H1 (cell line): ENCODE results near the gene SPRED1. TPM values are rescaled to one million over a fixed set of nuclear protein-coding genes. Genes with fewer than 3 reads are reported as not detected.

ENCODE experiments used
- CTCF ChIA-PET: fragments of 300-600 bp; sonication (Branson Sonifier 250); formaldehyde crosslinking; loops from one replicate; lab custom pipeline; 2021; ENCODE audit not compliant: partially characterized antibody; lab: Charles Lee
- POLR2A ChIA-PET: fragments of 300-600 bp; sonication (Branson Sonifier 250); formaldehyde crosslinking; loops from one replicate; lab custom pipeline; 2021; ENCODE audit warnings: inconsistent platforms; ENCODE audit not compliant: partially characterized antibody; lab: Charles Lee
- DNase-seq, 2 experiments: peaks; one replicate each; pipeline versions ENCODE4 v3.0.0 to v3.0.0-alpha.2; 2010 to 2022; ENCODE audit warnings: low spot score in 2 of 2, low read depth in 1 of 2, mixed read lengths in 1 of 2
- FAIRE-seq: peaks from 2 replicates; lab custom pipeline; 2011; peaks lifted over from hg19 to GRCh38; lab: Jason Lieb, UNC
- H2AFZ ChIP-seq: 2 replicates; pipeline ENCODE4 v1.8.1; 2012; ENCODE audit warnings: low read length, inconsistent platforms
- H2AK5ac ChIP-seq: 2 replicates; pipeline ENCODE4 v1.6.1; 2013; ENCODE audit warnings: low read depth, low read length
- H2BK120ac ChIP-seq: replicated peaks from 2 replicates; pipeline ENCODE3; 2013; ENCODE audit warnings: low read depth, low read length, inconsistent platforms
- H2BK12ac ChIP-seq: 2 replicates; pipeline ENCODE4 v1.6.1; 2013; ENCODE audit warnings: low read depth, low read length
- H2BK15ac ChIP-seq: 2 replicates; pipeline ENCODE4 v1.6.1; 2013; ENCODE audit warnings: low read length
- H2BK20ac ChIP-seq: 2 replicates; pipeline ENCODE4 v1.6.1; 2013; ENCODE audit warnings: low read length
- H2BK5ac ChIP-seq: 2 replicates; pipeline ENCODE4 v1.6.1; 2013; ENCODE audit warnings: low read depth, low read length
- H3K14ac ChIP-seq: 2 replicates; pipeline ENCODE4 v1.6.1; 2013; ENCODE audit warnings: inconsistent platforms; ENCODE audit not compliant: insufficient read length
- H3K18ac ChIP-seq: 2 replicates; pipeline ENCODE4 v1.6.1; 2013; ENCODE audit warnings: low read length; ENCODE audit errors: extremely low read depth
- H3K23ac ChIP-seq: 2 replicates; pipeline ENCODE4 v1.6.1; 2013; ENCODE audit warnings: inconsistent platforms; ENCODE audit not compliant: insufficient read length
- H3K23me2 ChIP-seq: 2 replicates; pipeline ENCODE4 v1.6.1; 2013; ENCODE audit warnings: low read depth, low read length
- H3K27ac ChIP-seq: 2 replicates; pipeline ENCODE4 v1.6.1; 2011; ENCODE audit warnings: low read depth, low read length, inconsistent platforms
- H3K27me3 ChIP-seq, 4 experiments: replicated peaks in 1 of 4; 1 replicate in 1 of 4; 2 replicates in 3 of 4; pipeline versions ENCODE4 v1.6.1 to v1.8.1; 2011 to 2013; ENCODE audit warnings: low read length in 3 of 4, mild to moderate bottlenecking in 3 of 4, inconsistent platforms in 2 of 4, mixed read lengths in 2 of 4, moderate library complexity in 1 of 4; ENCODE audit not compliant: control insufficient read depth in 3 of 4, insufficient read depth in 3 of 4; ENCODE audit errors: extremely low read depth in 1 of 4
- H3K36me3 ChIP-seq, 4 experiments: 2 replicates each; pipeline versions ENCODE4 v1.6.1 to v1.8.1; 2011 to 2013; ENCODE audit warnings: mild to moderate bottlenecking in 4 of 4, low read length in 3 of 4, moderate library complexity in 2 of 4, control low read depth in 1 of 4, inconsistent platforms in 1 of 4; ENCODE audit not compliant: insufficient read depth in 4 of 4, control insufficient read depth in 2 of 4
- H3K4ac ChIP-seq: replicated peaks from 2 replicates; pipeline ENCODE3; 2013; ENCODE audit warnings: low read length, low read depth, mixed read lengths, inconsistent platforms; ENCODE audit not compliant: insufficient read length
- H3K4me1 ChIP-seq, 4 experiments: replicated peaks in 1 of 4; 1 replicate in 1 of 4; 2 replicates in 3 of 4; pipeline versions ENCODE4 v1.6.1 to v1.8.1; 2011 to 2013; ENCODE audit warnings: low read length in 3 of 4, inconsistent platforms in 2 of 4, mixed read lengths in 1 of 4; ENCODE audit not compliant: insufficient read depth in 4 of 4, control insufficient read depth in 3 of 4
- H3K4me2 ChIP-seq, 2 experiments: 2 replicates each; pipeline versions ENCODE4 v1.6.1 to v1.8.1; 2011 to 2013; ENCODE audit warnings: low read depth in 2 of 2, low read length in 2 of 2, control low read depth in 1 of 2, inconsistent platforms in 1 of 2, mild to moderate bottlenecking in 1 of 2; ENCODE audit not compliant: insufficient read depth in 1 of 2
- H3K4me3 ChIP-seq, 4 experiments: fragments of 200-600, 300-600 bp in 1 of 4; sonication (generic), shearing (Covaris generic), sonication (Bioruptor Twin) in 1 of 4; 2 replicates each; pipeline versions ENCODE4 v1.5.1 to v1.8.1; 2011 to 2016; ENCODE audit warnings: low read length in 4 of 4, low read depth in 3 of 4, control low read depth in 2 of 4, inconsistent platforms in 2 of 4, mild to moderate bottlenecking in 2 of 4, mixed read lengths in 1 of 4, moderate library complexity in 1 of 4; ENCODE audit not compliant: insufficient read depth in 2 of 4; ENCODE audit errors: extremely low read depth in 1 of 4
- H3K56ac ChIP-seq: replicated peaks from 2 replicates; pipeline ENCODE3; 2013; ENCODE audit warnings: low read depth, mild to moderate bottlenecking, mixed read lengths, low read length, inconsistent platforms; ENCODE audit not compliant: insufficient read length
- H3K79me1 ChIP-seq: 2 replicates; pipeline ENCODE4 v1.6.1; 2013; ENCODE audit warnings: low read depth, low read length, control low read depth
- H3K79me2 ChIP-seq, 2 experiments: 2 replicates each; pipeline versions ENCODE4 v1.6.1 to v1.8.1; 2012 to 2013; ENCODE audit warnings: low read length in 2 of 2, mild to moderate bottlenecking in 2 of 2, inconsistent platforms in 1 of 2; ENCODE audit not compliant: insufficient read depth in 2 of 2, control insufficient read depth in 1 of 2
- H3K9ac ChIP-seq, 4 experiments: replicated peaks in 1 of 4; 1 replicate in 1 of 4; 2 replicates in 3 of 4; pipeline versions ENCODE4 v1.6.1 to v1.8.1; 2011 to 2013; ENCODE audit warnings: low read depth in 3 of 4, low read length in 3 of 4, control low read depth in 2 of 4, mild to moderate bottlenecking in 2 of 4, moderate library complexity in 2 of 4, inconsistent platforms in 1 of 4; ENCODE audit errors: extremely low read depth in 1 of 4
- H3K9me3 ChIP-seq, 2 experiments: 2 replicates each; pipeline versions ENCODE4 v1.6.1 to v1.8.1; 2012 to 2013; ENCODE audit warnings: mild to moderate bottlenecking in 2 of 2, moderate library complexity in 2 of 2, control low read depth in 1 of 2, inconsistent platforms in 1 of 2, low read depth in 1 of 2, low read length in 1 of 2, mixed read lengths in 1 of 2; ENCODE audit not compliant: insufficient read depth in 2 of 2
- H4K20me1 ChIP-seq, 2 experiments: replicated peaks in 1 of 2; 2 replicates each; pipeline versions ENCODE3 to v1.8.1; 2011 to 2013; ENCODE audit warnings: inconsistent platforms in 2 of 2, low read length in 2 of 2, mild to moderate bottlenecking in 1 of 2; ENCODE audit not compliant: insufficient read depth in 2 of 2, control insufficient read depth in 1 of 2
- H4K5ac ChIP-seq: 2 replicates; pipeline ENCODE4 v1.6.1; 2013; ENCODE audit warnings: low read length, low read depth, mixed read lengths, inconsistent platforms; ENCODE audit not compliant: insufficient read length
- H4K8ac ChIP-seq: 2 replicates; pipeline ENCODE4 v1.8.0; 2013; ENCODE audit warnings: mild to moderate bottlenecking, moderate library complexity, low read length, inconsistent platforms; ENCODE audit not compliant: insufficient read depth; ENCODE audit errors: extremely low read depth
- H4K91ac ChIP-seq: replicated peaks from 2 replicates; pipeline ENCODE3; 2013; ENCODE audit warnings: low read length, mixed read lengths, inconsistent platforms; ENCODE audit not compliant: insufficient read length
- ATF3 ChIP-seq: IDR thresholded peaks from 2 replicates; pipeline ENCODE4 v1.6.1; 2011; ENCODE audit warnings: low read depth, mild to moderate bottlenecking, low read length; ENCODE audit not compliant: insufficient read depth
- BACH1 ChIP-seq: IDR thresholded peaks from 2 replicates; pipeline ENCODE4 v1.6.1; 2012; ENCODE audit warnings: low read length, improper control_type of control experiment
- EP300 ChIP-seq, 2 experiments: IDR thresholded peaks; 1 replicate in 1 of 2; 2 replicates in 1 of 2; pipeline ENCODE4 v1.6.1; 2011 to 2012; ENCODE audit warnings: low read depth in 2 of 2, low read length in 2 of 2, mild to moderate bottlenecking in 2 of 2, borderline replicate concordance in 1 of 2, inconsistent platforms in 1 of 2, moderate library complexity in 1 of 2
- GTF2F1 ChIP-seq: IDR thresholded peaks from 2 replicates; pipeline ENCODE4 v1.6.1; 2012; ENCODE audit warnings: low read depth, low read length, improper control_type of control experiment, borderline replicate concordance
- HDAC2 ChIP-seq, 2 experiments: fragments of 300-600 bp in 1 of 2; sonication (generic) in 1 of 2; IDR thresholded peaks; 2 replicates each; pipeline ENCODE4 v1.6.1; 2011 to 2012; ENCODE audit warnings: low read depth in 2 of 2, low read length in 2 of 2, mild to moderate bottlenecking in 2 of 2, moderate library complexity in 2 of 2, borderline replicate concordance in 1 of 2, inconsistent platforms in 1 of 2
- KDM1A ChIP-seq: fragments of 200-600, 300-600 bp; sonication (generic); IDR thresholded peaks from 2 replicates; pipeline ENCODE4 v1.7.1; 2016; ENCODE audit warnings: mild to moderate bottlenecking, low read length, borderline replicate concordance
- KDM5A ChIP-seq: fragments of 200-600 bp; IDR thresholded peaks from 2 replicates; pipeline ENCODE4 v1.7.1; 2012; ENCODE audit warnings: mild to moderate bottlenecking, low read length, inconsistent platforms, mixed read lengths
- MAX ChIP-seq: IDR thresholded peaks from 2 replicates; pipeline ENCODE4 v1.6.1; 2012; ENCODE audit warnings: inconsistent platforms
- RBBP5 ChIP-seq: IDR thresholded peaks from 2 replicates; pipeline ENCODE4 v1.7.1; 2012; ENCODE audit warnings: low read depth, mild to moderate bottlenecking, inconsistent platforms, low read length, moderate library complexity, borderline replicate concordance
- SP4 ChIP-seq: IDR thresholded peaks from 2 replicates; pipeline ENCODE4 v1.6.1; 2012; ENCODE audit warnings: low read length, inconsistent platforms
- SRF ChIP-seq: IDR thresholded peaks from 2 replicates; pipeline ENCODE4 v1.6.1; 2011; ENCODE audit warnings: mild to moderate bottlenecking, low read depth, low read length, moderate library complexity
- TCF12 ChIP-seq: IDR thresholded peaks from 2 replicates; pipeline ENCODE4 v1.6.1; 2011; ENCODE audit warnings: low read depth, mild to moderate bottlenecking, low read length
- WGBS, 2 experiments: shearing (Covaris generic) in 1 of 2; methylation state at CpG; one replicate each; pipeline versions ENCODE4 v1.1.6 to v1.1.7; 2013 to 2015; ENCODE audit warnings: low lambda C conversion rate in 2 of 2, mixed read lengths in 2 of 2, inconsistent platforms in 1 of 2, low coverage in 1 of 2, missing lambda C conversion rate in 1 of 2; ENCODE audit not compliant: insufficient replicate concordance in 2 of 2, insufficient coverage in 1 of 2, insufficient read length in 1 of 2; ENCODE audit errors: extremely low coverage in 1 of 2, missing lambda C conversion rate in 1 of 2; 5-methylcytosine and 5-hydroxymethylcytosine counted together
- polyA plus RNA-seq, 7 experiments: library from polyadenylated mRNA; depleted of rRNA in 3 of 7; stranded (reverse) in 5 of 7; unstranded in 2 of 7; fragments of >200 nt in 5 of 7; fragments of 200-250 nt in 2 of 7; gene quantifications; 1 replicate in 5 of 7; 2 replicates in 1 of 7; 4 replicates in 1 of 7; pipeline versions ENCODE4 v1.2.1 to v1.2.3, GENCODE V29; 2011 to 2013; ENCODE audit warnings: missing spikeins in 2 of 7, mixed read lengths in 2 of 7
- total RNA-seq: library from RNA; stranded (reverse); fragmentation: NEBNext Ultra II Directional; extraction: Animal tissue kit (Norgen Biotek cat#: 25700); gene quantifications from 2 replicates; pipeline ENCODE4 v1.2.1, GENCODE V29; 2021

SPRED1 gene
- total and polyA plus RNA-seq, 2 of the 8 experiments (the other 6 are each of a cell fraction or from before 2014, with no cell fraction given): 5.5 to 30.3 TPM

- DNase-seq: no peak
- CTCF ChIA-PET: interaction anchor here (1.3 kb wide), 1 partner anchor 219 kb away, joined by 3 read pairs; no protein-coding TSS in a partner anchor
- WGBS, 2 experiments: 96% methylated on average over 2 of the region's 2 CpGs; no CpG with 5 or more reads in 1 of the 2 experiments
- Histone ChIP-seq H2BK12ac (no peak overlapping the region), H3K23me2 (no peaks in the 10 kb centered on the region), H2AFZ (no peak overlapping the region), H4K20me1 (no peaks in the 10 kb centered on the region), H4K91ac (no peak overlapping the region), H3K18ac (no peak overlapping the region), H3K9me3 (no peaks in the 10 kb centered on the region), H2AK5ac (no peak overlapping the region), H4K5ac (no peak overlapping the region), H2BK15ac (no peak overlapping the region), H3K14ac (no peak overlapping the region), H3K4ac (no peak overlapping the region), H3K9ac (no peak overlapping the region), H3K56ac (no peak overlapping the region), H3K79me1 (no peaks in the 10 kb centered on the region), H3K79me2 (no peaks in the 10 kb centered on the region), H2BK5ac (no peak overlapping the region), H3K36me3 (no peaks in the 10 kb centered on the region), H3K4me1 (peaks cover 0 to 4% (median 2%) of the 10 kb centered on the region in 4 experiments; a peak in 2 of 7 replicates), H3K4me2 (no peak overlapping the region), H3K27me3 (no peaks in the 10 kb centered on the region), H3K23ac (no peak overlapping the region), H2BK20ac (no peak overlapping the region), H4K8ac (no peak overlapping the region), H2BK120ac (no peak overlapping the region), H3K27ac (no peak overlapping the region), H3K4me3 (no peak overlapping the region)
- TF ChIP-seq GTF2F1 (no peak), EP300 (IDR thresholded peaks at IDR 0.05; ENCODE audit: borderline replicate concordance in 1 of 2, low read depth in 2 of 2, low read length in 2 of 2) (no peak), ATF3 (no peak), BACH1 (no peak), SRF (no peak), MAX (no peak), KDM1A (no peak), RBBP5 (no peak), SP4 (no peak), HDAC2 (IDR thresholded peaks at IDR 0.05; ENCODE audit: borderline replicate concordance in 1 of 2, low read depth in 2 of 2, low read length in 2 of 2) (no peak), KDM5A (no peak), TCF12 (no peak)
- POLR2A ChIA-PET: no interaction called here
- no peak for FAIRE-seq
Measured at GRCh38 chr15:38213356-38213755, 39.3 kb upstream of the SPRED1 start.
